ENCODE data around the gene SIPA1. TPM values are rescaled to one million over a fixed set of nuclear protein-coding genes. Genes with fewer than 3 reads are reported as not detected.

SIPA1 gene, protein sequence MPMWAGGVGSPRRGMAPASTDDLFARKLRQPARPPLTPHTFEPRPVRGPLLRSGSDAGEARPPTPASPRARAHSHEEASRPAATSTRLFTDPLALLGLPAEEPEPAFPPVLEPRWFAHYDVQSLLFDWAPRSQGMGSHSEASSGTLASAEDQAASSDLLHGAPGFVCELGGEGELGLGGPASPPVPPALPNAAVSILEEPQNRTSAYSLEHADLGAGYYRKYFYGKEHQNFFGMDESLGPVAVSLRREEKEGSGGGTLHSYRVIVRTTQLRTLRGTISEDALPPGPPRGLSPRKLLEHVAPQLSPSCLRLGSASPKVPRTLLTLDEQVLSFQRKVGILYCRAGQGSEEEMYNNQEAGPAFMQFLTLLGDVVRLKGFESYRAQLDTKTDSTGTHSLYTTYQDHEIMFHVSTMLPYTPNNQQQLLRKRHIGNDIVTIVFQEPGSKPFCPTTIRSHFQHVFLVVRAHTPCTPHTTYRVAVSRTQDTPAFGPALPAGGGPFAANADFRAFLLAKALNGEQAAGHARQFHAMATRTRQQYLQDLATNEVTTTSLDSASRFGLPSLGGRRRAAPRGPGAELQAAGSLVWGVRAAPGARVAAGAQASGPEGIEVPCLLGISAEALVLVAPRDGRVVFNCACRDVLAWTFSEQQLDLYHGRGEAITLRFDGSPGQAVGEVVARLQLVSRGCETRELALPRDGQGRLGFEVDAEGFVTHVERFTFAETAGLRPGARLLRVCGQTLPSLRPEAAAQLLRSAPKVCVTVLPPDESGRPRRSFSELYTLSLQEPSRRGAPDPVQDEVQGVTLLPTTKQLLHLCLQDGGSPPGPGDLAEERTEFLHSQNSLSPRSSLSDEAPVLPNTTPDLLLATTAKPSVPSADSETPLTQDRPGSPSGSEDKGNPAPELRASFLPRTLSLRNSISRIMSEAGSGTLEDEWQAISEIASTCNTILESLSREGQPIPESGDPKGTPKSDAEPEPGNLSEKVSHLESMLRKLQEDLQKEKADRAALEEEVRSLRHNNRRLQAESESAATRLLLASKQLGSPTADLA
- total RNA-seq (10 to 100 TPM; 15.0 to 48.2 (median 42.6) TPM), polyA plus RNA-seq (10 to 100 TPM; 10.0 to 26.7 TPM)
- long read RNA-seq, donor 1, partial matches to known transcripts: 20 of 24 reads
- long read RNA-seq, donor 1, other reads (novel, unspliced or antisense): 4 of 24 reads
- long read RNA-seq, donor 2, partial matches to known transcripts: 0 of 2 reads
- long read RNA-seq, donor 2, other reads (novel, unspliced or antisense): 0 of 2 reads
- long read RNA-seq, donor 3, transcript SIPA1-209 (16 exons, 3,521 nt): major isoform, 78 of 154 reads
- long read RNA-seq, donor 3, partial matches to known transcripts: 57 of 154 reads
- long read RNA-seq, donor 3, other reads (novel, unspliced or antisense): 17 of 154 reads

GRCh38 chr11:65637794-65638419 lies at the start of gene SIPA1:
Gene SIPA1, plus strand, starts transcription at chr11:65638101. Its CDS starts 2,821 bp downstream, at chr11:65640922.
- 4 to 7% (median 7%) methylated on average over 24 to 46 of the region's 46 CpGs for WGBS, 3 donors
- Histone ChIP-seq H3K27me3 (no peaks in the 10 kb centered on the region), H3K9me3 (no peaks in the 10 kb centered on the region), H3K36me3 (no peaks in the 10 kb centered on the region), H3K27ac (peak within 1 kb of the TSS; percentile 59 to 85), H3K4me1 (ENCODE audit: insufficient read depth) (peaks cover 6% of the 10 kb centered on the region), H3K4me3 (peak within 1 kb of the TSS; percentile 47)
- no peak for TF ChIP-seq EP300 (IDR thresholded peaks at IDR 0.05)
- TF ChIP-seq, protein P1, sequence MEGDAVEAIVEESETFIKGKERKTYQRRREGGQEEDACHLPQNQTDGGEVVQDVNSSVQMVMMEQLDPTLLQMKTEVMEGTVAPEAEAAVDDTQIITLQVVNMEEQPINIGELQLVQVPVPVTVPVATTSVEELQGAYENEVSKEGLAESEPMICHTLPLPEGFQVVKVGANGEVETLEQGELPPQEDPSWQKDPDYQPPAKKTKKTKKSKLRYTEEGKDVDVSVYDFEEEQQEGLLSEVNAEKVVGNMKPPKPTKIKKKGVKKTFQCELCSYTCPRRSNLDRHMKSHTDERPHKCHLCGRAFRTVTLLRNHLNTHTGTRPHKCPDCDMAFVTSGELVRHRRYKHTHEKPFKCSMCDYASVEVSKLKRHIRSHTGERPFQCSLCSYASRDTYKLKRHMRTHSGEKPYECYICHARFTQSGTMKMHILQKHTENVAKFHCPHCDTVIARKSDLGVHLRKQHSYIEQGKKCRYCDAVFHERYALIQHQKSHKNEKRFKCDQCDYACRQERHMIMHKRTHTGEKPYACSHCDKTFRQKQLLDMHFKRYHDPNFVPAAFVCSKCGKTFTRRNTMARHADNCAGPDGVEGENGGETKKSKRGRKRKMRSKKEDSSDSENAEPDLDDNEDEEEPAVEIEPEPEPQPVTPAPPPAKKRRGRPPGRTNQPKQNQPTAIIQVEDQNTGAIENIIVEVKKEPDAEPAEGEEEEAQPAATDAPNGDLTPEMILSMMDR (IDR thresholded peaks at IDR 0.05): peak in 2 of 3 donors; percentile 39 to 41
- peak; percentile 59 for TF ChIP-seq POLR2A (IDR thresholded peaks at IDR 0.05)
- intact Hi-C loops (cut with DNase I): loop anchor here in 1 of 4 donors (10.0 kb wide), 1 partner anchor 67 kb away; no protein-coding TSS in a partner anchor
- DNase-seq: peak; percentile 79 to 88 (median 83)

GRCh38 chr11:65588199-65589054 lies 49.5 kb upstream of the SIPA1 start:
- H3K27me3 ChIP-seq: no peaks in the 10 kb centered on the region
- no peaks in the 10 kb centered on the region for H3K9me3 ChIP-seq
- no peaks in the 10 kb centered on the region for H3K36me3 ChIP-seq
- intact Hi-C loops (cut with DNase I): no loop called here
- 67 to 69% (median 69%) methylated on average over 13 of the region's 13 CpGs for WGBS, 3 donors
- H3K4me1 ChIP-seq (ENCODE audit: insufficient read depth): no peaks in the 10 kb centered on the region
- H3K27ac ChIP-seq: no peak overlapping the region
- no peak for TF ChIP-seq POLR2A (IDR thresholded peaks at IDR 0.05)
- TF ChIP-seq, protein P1 (IDR thresholded peaks at IDR 0.05): peak in 2 of 3 donors; percentile 33 to 39
- peak in 3 of 5 donors; percentile 40 to 61 (median 57) for DNase-seq
- no peak overlapping the region for H3K4me3 ChIP-seq

DNA sequence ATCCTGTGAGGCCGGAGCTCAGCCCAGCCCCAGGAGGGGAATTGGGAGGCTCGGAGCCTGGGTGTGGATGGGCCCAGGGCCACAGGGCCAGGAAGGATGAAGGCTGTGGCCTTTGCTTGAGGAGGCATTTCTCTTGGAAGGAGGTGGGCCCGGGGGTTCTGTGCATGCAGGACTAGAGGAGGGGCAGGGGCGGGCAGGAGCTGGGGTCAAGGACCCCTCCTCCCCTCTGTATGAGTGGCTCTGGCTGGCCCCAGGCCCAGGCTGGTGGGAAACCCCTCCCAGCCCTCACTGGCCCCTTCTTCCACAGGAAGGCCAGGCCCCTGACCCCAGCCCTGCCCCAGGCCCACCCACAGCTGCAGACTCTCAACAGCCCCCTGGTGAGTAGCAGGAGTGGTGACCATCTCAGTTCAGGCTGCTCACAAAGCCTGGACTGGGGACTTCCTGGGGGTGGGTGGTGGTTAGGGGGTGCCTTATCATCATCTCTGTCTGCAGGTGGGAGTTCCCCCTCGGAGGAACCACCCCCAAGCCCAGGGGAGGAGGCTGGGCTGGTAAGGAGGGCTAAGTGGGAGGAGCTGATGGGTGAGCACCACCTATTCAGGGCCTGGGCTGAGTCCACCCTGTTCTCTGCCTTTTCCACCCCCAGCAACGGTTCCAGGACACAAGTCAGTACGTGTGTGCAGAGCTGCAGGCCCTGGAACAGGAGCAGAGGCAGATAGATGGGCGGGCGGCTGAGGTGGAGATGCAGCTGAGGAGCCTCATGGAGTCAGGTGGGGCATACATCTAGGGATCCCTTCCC lies 48.3 kb upstream of the SIPA1 start:
- H3K9me3 ChIP-seq: no peaks in the 10 kb centered on the region
- TF ChIP-seq, protein P1 (IDR thresholded peaks at IDR 0.05): no peak
- TF ChIP-seq EP300 (IDR thresholded peaks at IDR 0.05) (no peak), POLR2A (IDR thresholded peaks at IDR 0.05) (no peak)
- no peak overlapping the region for H3K27ac ChIP-seq
- H3K4me1 ChIP-seq (ENCODE audit: insufficient read depth): no peaks in the 10 kb centered on the region
- H3K4me3 ChIP-seq: no peak overlapping the region
- H3K36me3 ChIP-seq: no peaks in the 10 kb centered on the region
- intact Hi-C loops (cut with DNase I): no loop called here
- 49 to 55% (median 52%) methylated on average over 8 to 9 of the region's 9 CpGs for WGBS, 3 donors
- H3K27me3 ChIP-seq: no peaks in the 10 kb centered on the region
- DNase-seq: peak in 2 of 5 donors; percentile 27 to 43

All from ovary (tissue), 10 donors.